GM19025 (cell line): Measurements from ENCODE around the gene CEP120.

ENCODE experiments used
- ATAC-seq: cut with Tn5 transposase; IDR thresholded peaks from one replicate; pipeline ENCODE4 v1.9.1; 2021; ENCODE audit warnings: mild to moderate bottlenecking, low read depth, moderate library complexity; ENCODE audit not compliant: unreplicated experiment

Gene CEP120

GRCh38 chr5:123398058-123398733 is 25.0 kb downstream of the CEP120 start:
- peak; percentile 51 for ATAC-seq

DNA sequence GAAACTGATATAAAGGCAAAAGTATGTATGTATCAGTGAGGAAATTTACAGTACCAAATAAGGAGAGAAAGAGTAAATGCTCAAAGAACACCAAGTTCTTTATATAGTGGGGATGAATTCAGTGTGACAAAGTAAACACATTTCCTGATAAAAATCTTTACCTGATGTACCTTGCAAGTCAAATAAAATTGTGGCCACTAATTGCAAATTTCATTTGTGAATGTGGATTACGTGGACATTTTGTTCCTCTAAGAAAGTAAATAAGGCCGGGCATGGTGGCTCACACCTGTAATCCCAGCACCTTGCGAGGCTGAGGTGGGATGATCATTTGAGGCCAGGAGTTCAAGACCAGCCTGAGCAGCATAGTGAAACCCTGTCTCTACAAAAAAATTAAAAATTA is 25.7 kb downstream of the CEP120 start:
- ATAC-seq, result no peak

- no peak for ATAC-seq
These were observed 32.2 kb downstream of the CEP120 start for GRCh38 chr5:123391009-123391408.

DNA sequence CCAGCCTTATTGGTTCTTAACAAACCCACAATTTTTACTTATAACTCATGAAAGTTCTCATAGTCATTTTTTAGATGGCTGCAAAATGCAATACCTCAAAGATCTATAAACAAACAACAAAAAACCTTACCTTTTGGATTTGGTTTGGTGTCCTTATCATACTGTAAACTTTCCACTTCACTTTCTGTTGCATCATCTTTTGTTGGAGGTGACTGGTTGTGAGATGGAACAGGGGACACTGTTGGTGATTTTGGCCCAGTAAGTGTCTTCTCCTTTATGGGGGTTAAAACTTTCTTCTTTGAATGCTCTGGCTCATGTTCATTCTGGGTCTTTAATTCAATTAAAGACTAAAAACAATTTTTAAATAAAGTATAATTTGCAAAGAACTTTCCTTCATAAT is 33.4 kb downstream of the CEP120 start:
- ATAC-seq, result no peak

DNA sequence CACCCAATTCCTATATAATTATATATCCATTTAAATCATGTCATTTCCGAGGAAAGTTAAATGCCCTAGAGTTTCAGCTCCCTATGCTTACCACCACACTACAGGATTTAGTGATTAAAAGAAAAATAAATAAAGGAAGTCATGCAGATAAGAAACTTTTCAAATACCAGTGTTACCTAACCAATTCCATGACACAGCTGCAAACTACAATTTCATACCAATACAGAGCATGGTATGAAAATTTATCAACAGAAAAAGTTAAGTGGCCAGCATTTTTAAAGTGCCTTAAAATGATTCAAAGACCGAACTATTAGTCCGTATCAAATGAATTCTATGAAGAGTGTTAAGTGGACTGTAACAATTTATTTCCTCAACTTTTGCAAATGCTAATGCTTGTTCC is 35.9 kb downstream of the CEP120 start:
- no peak for ATAC-seq

DNA sequence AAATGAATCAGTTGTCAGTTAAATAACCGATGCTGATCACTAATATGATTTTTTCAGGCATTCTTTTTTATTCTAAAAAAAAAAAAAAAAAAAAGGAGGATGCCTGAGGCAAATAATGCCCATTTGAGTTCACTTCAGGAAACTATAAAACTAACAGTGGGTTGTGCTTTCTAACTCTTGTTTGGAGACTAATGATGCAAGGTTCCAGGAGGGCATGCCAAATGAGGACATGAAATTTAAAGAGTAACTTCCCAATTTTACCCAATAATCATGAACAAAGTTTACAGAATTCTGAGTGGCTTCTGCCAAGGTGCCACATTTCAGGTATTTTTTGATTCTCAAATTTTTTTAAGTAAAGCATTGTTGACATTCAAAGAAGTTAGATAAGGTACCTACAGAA is 41.0 kb downstream of the CEP120 start:
- no peak for ATAC-seq

- ATAC-seq, result no peak
These were observed 51.5 kb downstream of the CEP120 start for GRCh38 chr5:123371575-123372179.

GRCh38 chr5:123369371-123369968 is 53.7 kb downstream of the CEP120 start:
- no peak for ATAC-seq

DNA sequence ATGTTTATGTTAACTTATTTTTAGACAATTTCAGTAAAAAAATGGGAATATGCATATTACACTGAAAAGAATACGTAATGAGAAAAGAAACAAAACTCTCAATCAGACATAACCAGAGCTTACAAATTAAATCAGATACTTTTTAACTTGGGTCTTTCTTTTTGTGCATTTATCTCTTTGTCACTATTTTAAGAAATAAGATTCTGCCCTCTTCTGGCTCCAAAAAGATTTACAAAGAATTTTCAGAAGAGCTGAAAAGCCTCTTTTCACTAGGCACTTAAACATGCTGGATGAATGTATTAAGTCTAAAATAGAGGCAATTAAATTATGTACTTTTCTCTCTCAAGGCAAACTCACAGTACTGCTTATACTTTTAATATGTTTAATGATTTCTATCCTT is 55.5 kb downstream of the CEP120 start:
- ATAC-seq, result no peak

- no peak for ATAC-seq
These were observed 58.0 kb downstream of the CEP120 start for GRCh38 chr5:123365156-123365555.

GRCh38 chr5:123364441-123365155 is 58.6 kb downstream of the CEP120 start:
- ATAC-seq, result no peak

DNA sequence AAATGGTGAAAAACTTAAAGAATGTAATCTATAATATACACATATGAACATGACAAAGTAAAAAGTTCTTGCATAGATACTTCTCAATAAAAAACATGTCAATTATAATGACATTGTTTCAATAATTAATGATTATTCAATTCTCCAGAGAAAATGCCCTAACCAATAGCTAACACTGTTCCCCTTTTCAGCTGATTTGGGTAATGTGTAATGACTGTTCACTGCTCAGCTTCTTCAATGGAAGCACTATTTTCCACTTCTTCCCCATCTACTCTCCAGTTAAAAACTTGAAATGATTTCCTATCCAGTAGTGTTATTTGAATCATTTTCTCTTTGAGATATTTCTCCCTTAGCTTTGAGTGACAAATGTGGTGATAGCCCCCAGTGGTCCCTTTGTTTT is 62.3 kb downstream of the CEP120 start:
- ATAC-seq, result no peak

DNA sequence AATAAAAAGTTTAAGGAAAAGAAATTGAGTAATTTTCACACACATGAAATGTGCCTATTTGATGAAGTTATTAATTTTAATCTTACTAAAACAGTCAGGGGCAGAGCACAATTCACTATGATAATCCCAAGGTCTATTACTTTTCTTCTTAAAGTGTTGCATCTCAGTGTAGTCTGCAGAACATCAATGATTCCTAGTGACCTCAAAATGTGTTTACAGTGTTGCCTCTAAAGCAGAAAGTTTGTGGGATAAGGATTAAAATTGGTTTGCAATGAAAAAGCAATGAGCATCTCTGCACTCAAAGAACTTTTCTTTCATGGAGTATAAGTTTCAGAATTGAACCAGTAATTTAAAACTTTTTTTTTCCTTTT is 63.0 kb downstream of the CEP120 start:
- no peak for ATAC-seq

DNA sequence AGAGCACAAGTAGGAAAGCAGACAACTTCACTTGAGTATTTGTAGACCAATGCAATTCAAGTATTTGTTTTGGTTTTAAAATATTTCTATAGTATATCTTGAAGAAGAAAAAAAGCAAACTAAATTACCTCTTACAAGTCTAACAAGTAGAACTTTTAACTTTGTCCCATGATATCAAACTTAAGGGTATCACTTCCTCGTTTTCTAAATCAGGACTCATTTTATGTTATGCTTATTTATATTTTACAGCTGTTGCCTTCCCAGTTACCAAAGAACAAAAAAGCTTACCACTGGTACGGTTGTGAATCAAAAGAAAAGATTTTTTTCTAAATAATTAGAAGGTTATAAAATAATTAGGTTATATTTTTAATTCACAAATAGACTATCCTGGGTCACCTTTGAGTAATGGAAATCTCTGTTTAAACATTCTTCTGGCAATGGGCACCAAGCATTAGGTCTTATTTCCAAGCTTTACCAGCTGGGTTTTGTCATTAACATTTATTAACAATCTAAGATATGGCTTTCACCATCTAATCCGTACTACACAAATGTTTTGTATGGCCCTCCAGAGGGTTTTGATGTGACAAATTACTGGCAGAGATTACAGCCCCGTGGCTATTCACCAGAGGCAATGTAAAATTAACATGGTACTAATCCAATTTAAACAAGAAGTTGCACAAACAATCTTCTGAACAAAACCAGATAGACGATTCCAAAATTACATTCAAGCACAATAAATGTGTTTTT is 63.6 kb downstream of the CEP120 start:
- ATAC-seq, result no peak

DNA sequence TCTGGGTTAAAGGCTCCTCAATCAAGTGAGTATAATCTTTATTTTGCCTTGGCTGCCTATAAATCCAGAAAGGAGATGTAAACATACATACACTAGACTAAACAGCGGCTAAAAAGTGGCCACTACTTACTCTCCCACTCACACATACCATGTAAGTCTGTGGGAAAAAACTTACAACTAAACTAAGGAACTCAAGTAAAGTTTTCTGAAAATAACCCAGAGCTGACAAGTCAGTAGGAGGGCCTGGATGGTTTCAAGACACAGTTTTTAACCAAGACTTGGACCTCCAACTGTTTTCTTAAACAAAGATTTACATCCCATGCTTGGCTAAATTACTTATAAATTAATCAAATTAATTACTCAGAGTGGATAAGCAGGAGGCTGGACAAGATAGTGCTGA is 64.5 kb downstream of the CEP120 start:
- no peak for ATAC-seq

DNA sequence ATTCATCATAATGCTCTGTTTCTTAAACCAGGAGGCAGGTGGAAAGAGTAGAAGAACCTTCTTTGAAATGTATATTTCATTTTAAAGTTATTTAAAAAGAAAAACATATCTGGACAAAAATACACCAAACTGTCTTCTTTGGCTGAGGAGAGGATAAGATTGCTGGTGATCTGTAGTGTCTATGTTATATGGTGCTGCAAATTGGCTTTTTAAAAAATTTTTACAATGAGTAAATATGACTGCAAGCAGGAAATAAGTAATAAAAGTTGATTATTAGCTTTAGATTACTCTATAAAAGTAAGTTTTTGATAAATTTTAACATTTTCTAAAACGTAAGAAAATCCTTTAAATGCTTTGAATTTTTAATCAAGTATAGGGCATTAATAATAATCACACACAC is 64.9 kb downstream of the CEP120 start:
- no peak for ATAC-seq

DNA sequence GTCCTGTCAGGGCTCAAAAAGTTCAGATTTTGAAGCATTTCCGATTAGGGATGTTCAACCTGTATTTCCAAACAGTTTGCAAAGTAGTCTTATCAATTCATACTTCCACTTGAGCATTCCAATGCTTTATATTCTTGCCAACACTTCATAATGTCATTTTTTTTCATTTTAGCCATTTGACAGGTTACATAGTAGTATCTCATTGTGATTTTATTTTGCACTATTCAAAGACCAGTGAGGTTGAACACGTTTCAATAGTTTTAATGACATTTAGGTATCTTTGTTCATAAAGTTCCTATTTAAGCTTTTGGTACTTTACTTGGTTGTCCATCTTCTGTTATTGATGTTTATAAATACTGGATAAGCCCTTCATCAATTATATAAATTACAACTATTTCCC is 71.4 kb downstream of the CEP120 start:
- ATAC-seq, result no peak

DNA sequence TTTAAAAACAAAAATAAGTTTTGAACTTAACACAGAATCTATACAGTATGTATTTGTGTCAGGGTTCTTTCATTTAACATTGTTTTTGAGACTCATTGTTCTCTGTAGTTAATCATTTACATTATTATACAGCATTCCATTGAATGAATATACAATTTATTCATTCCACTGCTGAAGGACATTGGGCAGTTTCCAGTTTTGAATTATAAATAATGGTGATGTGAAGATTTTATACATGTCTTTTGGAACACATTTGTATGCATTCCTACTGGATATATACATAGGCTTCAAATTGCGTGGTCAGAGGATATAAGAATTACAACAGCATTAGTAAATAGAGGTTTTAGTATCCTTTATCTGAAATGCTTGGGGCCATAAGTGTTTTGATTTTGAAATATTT is 72.0 kb downstream of the CEP120 start:
- no peak for ATAC-seq

GRCh38 chr5:123350742-123351141 is 72.5 kb downstream of the CEP120 start:
- ATAC-seq, result no peak

DNA sequence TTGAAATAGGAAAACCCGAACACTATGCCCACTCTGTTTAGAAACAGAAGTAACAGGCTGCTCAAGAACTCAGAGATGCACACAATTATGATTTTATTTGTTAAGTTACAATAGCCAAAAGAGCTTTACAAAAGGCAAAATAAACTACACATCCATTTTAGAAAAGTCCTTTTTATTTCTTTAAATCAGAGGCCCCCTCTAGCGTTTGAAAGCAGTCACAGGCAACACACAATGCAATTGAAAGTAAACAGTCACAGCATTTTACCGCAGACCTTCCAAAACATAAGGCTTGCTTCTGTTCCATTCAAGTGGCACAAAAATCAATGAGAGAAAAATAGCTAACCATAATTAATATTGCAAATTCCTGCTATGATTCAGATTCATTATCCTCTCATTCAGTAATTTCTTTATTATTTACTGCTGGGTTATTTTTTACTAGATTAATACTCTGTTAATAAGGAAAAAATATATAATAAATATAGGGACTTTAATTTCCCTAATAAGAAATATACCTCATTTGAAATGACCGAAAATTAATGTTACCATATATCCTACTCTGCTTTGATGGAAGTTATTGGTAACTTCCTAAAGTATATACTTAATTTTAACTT is 78.3 kb downstream of the CEP120 start:
- no peak for ATAC-seq

GRCh38 chr5:123340928-123341327 is 82.3 kb downstream of the CEP120 start:
- ATAC-seq, result no peak
